ENCODE measurements around the gene ASAP3.

- TF ChIP-seq POLR2AphosphoS5 (IDR thresholded peaks at IDR 0.05) (no peak), CTCF (IDR thresholded peaks at IDR 0.05 in 8 of 11, conservative IDR thresholded peaks at IDR 0.05 in 3 of 11) (no peak)
These were observed 22.9 kb downstream of the ASAP3 start for GRCh38 chr1:23461050-23461449.
